Endothelial cell of hepatic sinusoid (primary cell): ENCODE data around the gene C22orf23.

ENCODE experiments used
- in situ Hi-C: cut with HindIII; loops from 2 replicates; pipeline ENCODE4 v1.10.0; 2017; ENCODE audit warnings: low sequenced_read_pairs

Gene C22orf23

DNA sequence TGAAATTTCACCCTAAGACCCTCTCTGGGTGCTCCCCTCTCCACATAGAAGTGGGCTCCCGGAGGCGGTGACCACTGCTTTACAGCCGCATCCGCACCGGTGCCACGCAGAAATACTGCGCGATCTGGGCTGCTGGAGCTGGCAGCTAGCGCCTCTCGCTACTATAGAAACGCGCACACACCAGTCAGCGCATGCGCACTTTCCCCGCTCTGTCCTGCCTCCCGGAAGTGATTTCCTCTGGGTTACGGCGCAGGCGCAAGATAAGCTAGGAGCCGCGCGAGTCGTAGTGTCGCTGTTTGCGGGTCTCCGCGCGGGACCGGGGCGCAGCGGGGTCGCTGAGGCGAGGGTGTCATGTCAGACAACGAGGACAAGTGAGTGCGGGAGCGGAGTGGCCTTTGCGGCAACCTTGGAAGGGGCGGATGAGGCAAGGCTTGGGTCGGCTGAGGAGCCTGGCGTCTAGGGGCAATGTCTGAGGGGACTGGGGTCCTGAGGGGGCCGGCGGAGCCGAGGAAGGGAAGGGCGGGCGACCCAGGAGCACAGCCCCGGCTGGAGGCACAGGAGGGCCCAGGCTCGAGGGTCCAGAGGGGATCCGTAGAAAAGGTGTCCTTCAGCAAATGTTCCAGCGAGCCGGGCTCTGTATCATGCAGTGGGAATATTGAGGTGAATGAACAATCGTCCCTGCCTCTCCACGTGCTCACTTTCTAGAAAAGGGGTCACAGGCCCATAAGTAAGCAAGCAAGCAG is at the start of gene C22orf23, which contains the start of gene POLR2F:
Gene C22orf23 (minus strand): TSS at position 165 of the 743 bp plus-strand sequence. CDS start 452 bp downstream, outside the sequence.
Gene POLR2F (plus strand): TSS at position 263 of the 743 bp plus-strand sequence. CDS start 89 bp downstream, at position 352.
- in situ Hi-C loops = no loop called here

DNA sequence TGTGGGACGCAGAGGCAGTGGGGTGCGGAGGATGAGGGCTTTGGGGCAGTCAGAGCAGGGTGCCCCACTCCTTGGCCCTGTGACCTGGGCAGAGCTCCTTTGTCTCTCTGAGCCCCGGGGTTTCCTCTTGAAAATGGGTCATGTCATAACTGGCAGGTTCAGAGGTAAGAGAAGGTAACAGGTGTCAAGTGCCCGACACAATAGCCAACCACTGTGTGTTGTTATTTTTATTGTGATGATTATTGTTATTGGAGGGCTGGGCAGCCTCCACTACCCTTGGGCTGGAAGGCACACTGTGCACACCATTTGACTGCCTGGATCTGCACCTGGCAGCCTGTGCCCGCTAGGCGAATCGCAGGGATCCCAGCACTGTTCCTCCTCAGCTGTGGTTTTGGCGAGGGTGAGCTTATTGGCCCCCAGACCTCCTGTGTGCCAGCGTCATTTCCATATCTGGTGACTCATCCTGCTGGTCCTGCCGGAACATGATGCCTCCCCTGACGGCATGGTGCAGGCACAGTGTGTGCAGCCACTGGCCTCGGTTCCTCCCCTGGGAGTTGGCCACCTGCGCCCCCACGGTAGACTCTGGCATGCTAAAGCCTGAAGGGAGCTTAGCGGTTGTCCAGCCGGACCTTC is 46.4 kb upstream of the C22orf23 start:
- in situ Hi-C loops = no loop called here

DNA sequence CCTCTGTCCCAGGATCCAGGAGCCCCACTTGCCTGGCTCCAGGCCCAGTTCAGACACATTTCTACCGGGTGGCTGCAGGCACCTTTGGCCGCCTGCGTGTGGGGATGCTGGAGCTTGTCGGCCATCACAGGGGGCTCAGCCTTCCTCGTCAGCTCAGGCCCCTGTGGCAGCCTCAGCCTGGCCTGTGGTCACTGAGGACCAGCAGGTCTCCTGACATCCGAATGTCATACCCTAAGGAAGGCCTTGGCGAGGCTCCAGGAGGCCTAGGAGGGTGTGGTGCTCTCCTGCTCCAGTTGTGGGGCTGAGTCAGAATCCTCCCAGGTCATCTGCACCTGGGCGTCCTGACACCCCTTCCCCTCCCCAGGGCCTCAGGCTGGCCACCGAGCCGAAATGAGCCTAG is 45.8 kb upstream of the C22orf23 start:
- in situ Hi-C loops = no loop called here

DNA sequence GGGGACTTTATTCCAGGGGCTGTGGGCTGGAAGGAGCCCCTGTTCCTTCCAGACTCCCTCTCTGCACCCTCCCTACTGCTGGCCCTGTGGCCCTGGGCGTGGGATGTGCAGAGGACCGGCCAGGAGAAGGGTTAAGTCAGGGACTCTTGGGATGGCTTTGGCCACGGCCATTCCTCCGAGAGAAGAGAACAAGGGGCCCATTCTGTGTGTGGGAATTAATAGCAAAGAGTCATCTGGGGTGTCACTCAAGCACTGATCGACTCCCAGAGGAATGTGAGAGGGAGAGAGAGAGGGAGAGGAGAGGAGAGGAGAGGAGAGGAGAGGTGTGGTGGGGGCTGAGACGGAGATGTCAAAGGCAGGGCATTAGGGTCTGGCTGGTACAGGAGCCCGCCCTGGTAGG is 45.1 kb upstream of the C22orf23 start:
- in situ Hi-C loops = no loop called here

DNA sequence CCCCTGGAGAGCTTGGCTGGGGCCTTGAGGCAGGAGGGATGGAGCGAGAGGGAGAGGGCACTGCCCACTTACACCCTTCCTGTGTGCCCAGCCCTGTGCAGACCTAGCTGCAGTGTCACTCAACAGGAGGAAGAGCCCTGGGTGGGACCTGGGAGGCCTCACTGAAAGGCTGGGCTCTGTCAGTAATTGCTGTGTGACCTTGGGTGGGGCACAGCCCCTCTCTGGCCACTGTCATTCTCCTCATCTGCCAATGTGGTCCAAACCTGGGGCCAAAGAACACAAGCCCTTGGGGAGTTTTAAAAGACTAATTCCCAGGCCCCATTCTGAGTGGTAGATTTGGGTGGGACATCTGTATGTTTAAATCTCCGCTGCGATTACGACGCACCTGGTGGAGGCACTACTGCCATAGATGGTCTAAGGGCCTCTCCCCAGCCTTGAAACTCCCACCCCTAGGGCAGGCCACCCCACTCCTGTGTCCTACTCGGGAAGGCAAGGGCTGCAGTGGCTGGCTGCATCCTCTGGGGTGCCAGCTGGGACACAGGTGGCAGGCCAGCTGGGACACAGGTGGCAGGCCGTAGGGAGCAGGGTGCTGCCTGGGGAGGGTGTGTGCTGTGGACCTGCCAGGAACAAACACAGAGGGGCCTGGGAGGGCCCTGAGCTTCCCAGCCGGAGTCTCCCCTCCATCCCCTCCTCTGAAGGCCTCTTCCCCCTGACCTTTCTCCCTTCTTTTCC is 43.3 kb upstream of the C22orf23 start:
- in situ Hi-C loops = no loop called here

DNA sequence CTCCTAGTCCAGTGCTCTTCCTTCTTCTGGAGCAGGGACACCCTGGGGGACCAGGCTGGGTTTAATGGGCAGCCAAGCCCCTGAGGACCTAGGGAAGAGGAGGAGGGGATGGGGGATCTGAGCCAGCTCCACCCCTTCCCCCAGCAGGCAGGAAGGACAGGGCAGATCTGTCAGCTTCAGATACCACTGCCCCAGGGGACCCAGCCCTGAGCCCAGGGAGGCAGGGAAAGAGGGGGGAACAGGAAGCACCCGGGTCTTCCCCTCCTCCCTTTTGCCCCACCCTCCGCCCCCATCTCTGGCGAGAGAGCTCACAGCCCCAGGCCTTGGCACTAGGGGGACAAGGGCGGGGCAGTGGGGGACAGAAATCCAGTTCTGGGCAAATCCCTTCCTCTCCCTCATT is 42.7 kb upstream of the C22orf23 start:
- in situ Hi-C loops = no loop called here

DNA sequence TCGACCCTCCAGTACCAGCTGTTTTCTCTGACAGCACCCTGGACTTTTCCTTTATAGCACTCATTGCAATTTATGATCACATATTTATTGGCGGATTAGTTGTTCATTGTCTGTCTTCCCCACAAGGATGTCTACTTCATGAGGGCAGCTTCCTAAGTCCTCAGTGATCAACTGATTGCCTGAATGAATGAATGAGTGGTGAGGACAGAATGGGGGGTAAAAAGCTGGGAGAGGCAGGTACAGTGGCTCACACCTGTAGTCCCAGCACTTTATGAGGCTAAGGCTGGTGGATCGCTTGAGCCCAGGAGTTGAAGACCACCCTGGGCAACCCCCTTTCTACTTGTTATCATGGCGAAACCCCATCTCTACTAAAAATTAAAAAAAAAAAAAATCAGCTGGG is 42.1 kb upstream of the C22orf23 start:
- in situ Hi-C loops = no loop called here

DNA sequence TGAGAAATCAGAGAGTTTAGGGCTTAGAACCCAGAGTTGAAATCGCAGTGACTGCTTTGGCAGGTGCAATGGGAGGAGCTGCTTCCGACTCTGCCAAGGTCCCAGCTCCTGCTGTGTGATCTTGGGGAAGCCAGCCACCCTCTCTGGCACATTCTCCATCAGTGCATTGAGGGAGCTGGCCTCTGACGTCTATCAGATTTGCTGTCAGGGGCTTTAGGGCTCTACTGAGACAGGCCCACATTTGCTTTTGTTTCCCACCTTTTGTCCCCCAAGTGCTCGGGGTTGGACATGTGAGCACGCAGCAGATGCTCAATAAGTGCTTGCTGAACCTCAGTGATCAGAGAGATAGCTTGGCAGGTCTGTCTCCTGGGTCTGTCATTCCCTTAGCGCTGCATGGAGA is 41.6 kb upstream of the C22orf23 start:
- in situ Hi-C loops = no loop called here

DNA sequence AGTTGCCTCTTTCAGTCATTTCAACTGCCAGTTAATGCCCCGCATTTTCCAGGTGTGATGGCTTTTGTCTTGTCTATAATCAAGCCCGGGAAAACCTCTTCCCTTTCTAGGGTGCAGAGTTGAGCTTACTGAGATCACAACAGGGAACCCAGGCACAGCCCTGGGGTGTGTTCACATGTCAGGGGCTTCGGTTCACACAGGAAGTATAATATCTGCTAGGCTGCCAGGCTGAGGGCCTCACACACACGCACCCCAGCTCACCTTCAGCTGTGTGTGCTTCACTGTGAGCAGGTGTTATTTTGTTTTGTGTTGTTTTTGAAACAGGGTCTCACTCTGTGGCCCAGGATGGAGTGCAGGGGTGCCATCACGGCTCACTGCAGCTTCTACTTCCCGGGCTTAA is 40.6 kb upstream of the C22orf23 start:
- in situ Hi-C loops = no loop called here

DNA sequence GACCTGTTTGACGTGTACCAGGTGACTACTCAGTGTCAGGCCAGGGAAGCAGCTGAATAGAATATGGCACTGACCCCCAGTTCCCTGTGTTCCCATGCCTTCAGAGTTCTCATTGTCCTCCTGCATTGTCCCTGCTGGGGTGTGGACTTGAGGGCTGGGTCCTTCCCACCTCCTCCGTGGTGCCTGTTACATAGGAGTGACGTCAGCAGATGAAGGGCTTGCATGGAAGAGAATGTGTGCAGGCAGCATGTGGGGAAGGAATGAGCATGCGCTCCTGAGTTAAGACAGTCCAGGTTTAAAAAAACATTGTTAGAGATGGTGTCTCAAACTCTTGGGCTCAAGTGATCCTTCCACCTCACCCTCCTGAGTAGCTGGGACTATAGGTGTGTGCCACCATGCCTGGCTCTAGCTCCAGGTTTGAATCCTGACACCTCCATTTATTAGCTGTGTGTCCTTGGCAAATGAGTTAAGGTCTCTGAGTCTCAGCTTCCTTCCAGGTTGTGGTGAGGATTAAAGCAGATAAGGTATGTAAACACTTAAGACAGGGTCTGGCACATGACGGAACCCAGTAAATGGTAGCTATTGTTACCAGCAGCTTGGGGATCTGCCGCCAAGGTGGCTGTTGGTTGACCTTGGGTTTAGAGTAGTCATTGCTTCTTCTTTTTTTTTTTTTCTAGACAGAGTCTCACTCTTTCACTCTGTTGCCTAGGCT is 38.5 kb upstream of the C22orf23 start:
- in situ Hi-C loops = no loop called here

DNA sequence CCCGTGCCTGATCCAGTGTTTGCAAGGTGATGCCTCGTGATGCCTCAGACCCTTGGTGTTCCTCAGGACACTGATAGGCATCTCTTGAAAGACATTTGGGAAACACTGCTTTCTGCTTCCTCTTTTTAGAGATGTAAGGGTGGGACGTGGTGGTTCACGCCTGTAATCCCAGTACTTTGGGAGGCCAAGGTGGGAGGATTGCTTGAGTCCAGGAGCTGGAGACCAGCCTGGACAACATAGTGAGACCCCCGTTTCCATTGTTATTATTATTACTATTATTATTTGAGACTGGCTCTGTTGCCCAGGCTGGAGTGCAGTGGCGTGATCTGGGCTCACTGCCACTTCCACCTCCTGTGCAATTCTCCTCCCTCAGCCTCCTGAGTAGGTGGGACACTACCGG is 37.5 kb upstream of the C22orf23 start:
- in situ Hi-C loops = no loop called here

DNA sequence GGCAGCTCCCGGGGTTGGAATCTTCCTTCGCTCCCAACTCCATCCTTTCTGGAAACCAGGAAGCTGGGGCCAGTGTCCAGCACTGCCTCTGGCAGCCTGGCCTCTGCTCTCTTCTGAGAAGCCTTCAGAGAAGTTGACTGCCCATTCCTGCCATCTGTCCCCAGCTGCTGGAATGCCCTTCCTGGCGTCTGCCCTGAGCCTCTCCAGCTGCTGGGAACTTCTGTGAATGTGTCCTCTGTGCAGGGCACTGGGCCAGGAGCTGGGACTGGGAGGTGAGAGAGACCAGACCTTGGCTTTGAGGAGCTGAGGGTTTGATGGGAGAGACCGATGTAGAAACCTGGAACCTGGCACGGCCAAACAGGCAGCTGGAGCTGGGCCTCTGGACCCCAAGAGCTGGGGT is 36.9 kb upstream of the C22orf23 start:
- in situ Hi-C loops = no loop called here

DNA sequence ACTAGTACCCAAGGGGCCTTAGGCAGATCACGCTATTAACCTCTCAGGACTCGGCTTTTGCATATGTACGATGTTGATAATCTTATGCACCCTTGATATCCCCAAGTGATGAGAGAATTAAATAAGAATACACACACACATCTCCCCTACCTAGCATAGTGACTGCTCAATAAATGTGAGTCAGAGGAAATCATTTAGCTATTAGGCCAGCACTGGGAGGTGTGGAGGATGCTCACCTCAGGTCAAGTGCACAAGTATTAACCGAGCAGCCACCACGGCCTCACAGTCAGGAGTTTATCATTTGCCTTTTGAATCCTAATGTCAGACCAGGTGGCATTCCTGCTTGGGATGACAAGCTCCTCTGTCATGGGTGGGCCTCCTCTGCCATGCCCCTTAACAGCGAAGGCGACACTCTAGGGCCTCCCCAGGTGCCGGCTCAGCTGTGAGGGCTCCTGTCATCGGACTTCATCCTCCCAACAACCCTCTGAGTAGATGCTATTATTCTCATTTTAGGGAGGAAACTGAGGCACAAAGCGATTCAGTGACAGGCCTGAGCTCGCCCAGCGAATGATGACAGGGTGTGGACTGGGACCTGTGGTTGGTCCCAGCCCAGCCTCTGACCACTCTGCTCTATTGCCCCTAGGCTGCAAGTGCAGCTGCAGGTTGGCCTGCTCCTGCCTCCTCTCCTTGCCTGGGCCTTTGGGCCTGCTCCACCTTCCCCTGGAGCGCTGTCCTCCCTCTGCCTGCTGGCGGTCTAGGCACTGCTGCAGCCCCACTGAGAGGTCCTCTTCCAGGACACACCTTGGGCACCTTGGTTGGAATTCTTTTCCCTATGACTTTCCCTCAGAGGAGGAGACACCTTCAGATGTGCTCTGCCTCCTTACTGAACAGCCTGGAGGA is 36.0 kb upstream of the C22orf23 start:
- in situ Hi-C loops = no loop called here

DNA sequence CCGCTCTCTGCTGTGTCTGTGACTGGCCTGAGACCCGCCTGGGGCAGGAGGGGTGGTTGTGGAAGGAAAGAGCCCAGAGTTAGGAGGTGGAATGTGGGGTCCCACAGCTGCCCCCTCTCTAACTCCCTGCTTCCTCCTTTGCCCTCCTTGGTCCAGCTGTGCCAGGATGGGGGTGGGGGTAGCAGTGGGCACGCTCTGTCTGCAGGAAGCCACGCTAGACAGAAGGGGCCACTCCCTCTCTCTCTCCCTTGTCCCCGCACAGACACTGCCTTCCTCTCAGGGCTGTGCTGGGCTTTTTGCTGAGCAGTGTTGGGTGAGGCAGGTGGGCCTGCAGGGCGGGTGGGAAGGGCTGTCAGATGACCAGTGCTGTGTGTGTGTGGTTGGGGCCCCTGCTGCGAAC is 33.0 kb upstream of the C22orf23 start:
- in situ Hi-C loops = no loop called here

DNA sequence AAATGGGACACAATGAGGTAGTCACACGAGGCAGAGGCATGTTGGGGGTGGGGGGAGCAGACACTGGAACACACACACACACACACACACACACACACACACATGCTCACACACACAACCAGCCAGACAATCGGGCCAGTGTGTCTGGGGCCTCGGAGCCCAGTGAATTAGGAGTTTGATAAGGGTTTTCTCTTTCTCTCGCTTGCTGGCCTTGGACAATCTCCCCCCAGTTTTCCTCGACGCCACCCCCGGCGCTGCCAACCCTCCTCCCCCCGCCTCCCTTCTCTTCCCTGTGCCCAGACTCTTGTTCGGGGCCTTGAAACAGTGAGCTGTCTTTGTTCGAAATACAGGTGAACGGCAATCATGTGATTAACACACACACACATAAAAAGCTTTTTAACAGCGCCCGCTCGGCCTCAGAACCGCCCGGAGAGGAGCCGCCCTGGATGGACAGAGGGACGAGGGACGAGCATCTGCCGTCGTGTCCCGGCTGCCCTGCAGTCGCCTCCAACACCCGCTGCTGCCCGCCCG is 32.4 kb upstream of the C22orf23 start:
- in situ Hi-C loops = no loop called here

DNA sequence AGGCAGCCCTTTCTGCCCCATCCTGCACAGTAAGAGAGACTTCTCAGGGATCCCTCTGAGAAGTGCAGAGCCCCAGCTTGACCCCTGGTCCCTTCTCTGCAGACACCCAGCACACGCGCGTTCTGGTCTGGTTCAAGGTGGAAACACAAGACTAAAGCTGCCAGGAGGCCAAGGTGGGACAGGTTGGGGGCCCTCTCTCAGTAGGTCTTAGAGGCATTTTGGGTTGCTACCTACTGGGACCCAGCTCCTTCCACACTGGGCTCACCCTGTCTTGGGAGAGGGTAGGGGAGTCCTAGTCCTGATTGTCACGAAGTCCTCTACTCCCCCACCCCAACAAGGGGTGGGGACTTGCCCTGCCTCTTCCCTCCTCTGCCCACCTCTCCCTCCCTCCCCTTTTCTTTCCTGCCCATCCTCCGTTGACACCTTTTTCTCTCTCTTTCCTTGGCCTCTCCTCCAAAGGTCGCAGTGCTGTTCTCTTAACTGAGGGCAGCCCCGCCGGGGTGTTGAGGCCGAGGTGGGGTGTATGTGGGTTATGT is 31.7 kb upstream of the C22orf23 start:
- in situ Hi-C loops = no loop called here

DNA sequence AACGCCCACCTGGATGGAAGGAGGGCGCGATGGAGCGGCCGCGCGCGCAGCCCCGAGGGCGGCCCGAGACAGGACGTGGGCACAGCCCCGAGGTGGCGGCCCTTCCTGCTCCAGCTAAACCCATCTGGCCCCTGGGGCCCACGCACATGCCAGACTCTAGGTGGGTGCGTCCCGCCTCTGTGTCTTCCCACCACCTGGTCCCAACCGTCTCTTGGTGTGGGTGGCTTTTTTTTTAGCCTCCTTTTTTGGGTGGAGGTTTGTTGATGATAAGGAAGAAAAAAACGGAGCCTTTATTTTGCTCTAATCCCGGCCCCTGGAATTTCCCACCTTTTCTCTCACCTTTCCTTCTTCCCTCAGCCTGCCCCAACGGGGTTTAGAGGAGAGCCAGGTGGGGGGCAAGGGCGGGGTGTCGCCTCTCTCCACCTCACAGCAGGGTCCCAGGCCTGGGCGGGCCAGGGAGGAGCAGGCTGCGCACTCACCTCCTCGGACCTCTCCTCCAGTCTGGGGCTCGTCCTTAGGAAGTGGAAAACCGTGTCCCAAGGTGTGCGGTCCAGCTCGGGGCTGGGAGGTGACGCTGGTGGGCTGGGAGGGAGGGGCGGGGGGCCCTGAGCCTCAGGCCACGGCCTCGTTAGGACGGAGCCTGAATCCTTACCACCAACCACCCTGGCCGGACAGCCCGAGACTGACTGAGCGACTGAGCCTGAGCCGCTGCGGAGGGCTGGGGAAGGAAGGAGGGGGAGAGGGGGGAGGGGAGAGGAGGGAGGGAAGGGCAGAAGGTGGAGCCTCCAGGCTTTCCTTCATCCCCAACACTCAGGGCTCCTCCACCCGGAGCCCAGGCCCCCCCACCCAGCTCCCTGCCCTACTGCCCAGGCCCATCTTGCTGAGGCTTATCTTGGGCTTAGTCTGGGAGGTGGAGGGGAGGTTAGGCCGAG is 30.7 kb upstream of the C22orf23 start, which contains the start of gene SOX10:
Gene SOX10 (minus strand): TSS at position 696 of the 932 bp plus-strand sequence. CDS start 771 bp downstream, outside the sequence.
- in situ Hi-C loops = no loop called here
